HepG2 (cell line): ENCODE data around the gene TMEM253. TPM values are rescaled to one million over a fixed set of nuclear protein-coding genes. Genes with fewer than 3 reads are reported as not detected.

Experiments used
- BCL3 ChIP-seq: sonication (generic); formaldehyde crosslinking; IDR thresholded peaks from 2 replicates; pipeline ENCODE4 v1.5.1; 2020; ENCODE audit warnings: mild to moderate bottlenecking, missing genetic modification reagents, moderate library complexity
- DPF2 ChIP-seq: sonication (generic); formaldehyde crosslinking; IDR thresholded peaks from 2 replicates; pipeline ENCODE4 v1.4.0; 2020; ENCODE audit warnings: mild to moderate bottlenecking, low read depth, missing genetic modification reagents, borderline replicate concordance
- PTBP1 ChIP-seq: fragments of 200-400 bp; formaldehyde crosslinking; IDR thresholded peaks from 2 replicates; pipeline ENCODE4 v1.6.1; 2018; ENCODE audit warnings: low read length, low read depth; ENCODE audit not compliant: poor library complexity, severe bottlenecking
- RCOR2 ChIP-seq: IDR thresholded peaks from 2 replicates; pipeline ENCODE4 v1.6.1; 2016; ENCODE audit warnings: missing biosample characterization, missing genetic modification reagents
- SP140L ChIP-seq: sonication (generic); formaldehyde crosslinking; IDR thresholded peaks from 2 replicates; pipeline ENCODE4 v1.4.0; 2020; ENCODE audit warnings: missing genetic modification reagents, borderline replicate concordance
- ZMYM4 ChIP-seq: sonication (generic); formaldehyde crosslinking; IDR thresholded peaks from 2 replicates; pipeline ENCODE4 v1.8.1; 2023; ENCODE audit warnings: mild to moderate bottlenecking, missing genetic modification reagents
- ZNF275 ChIP-seq: sonication (generic); formaldehyde crosslinking; IDR thresholded peaks from 2 replicates; pipeline ENCODE4 v1.8.0; 2022; ENCODE audit warnings: missing genetic modification reagents, mild to moderate bottlenecking, inconsistent platforms, borderline replicate concordance
- ZNF577 ChIP-seq: sonication (generic); formaldehyde crosslinking; IDR thresholded peaks from 2 replicates; pipeline ENCODE4 v1.4.0; 2020; ENCODE audit warnings: mild to moderate bottlenecking, low read depth, missing genetic modification reagents, borderline replicate concordance
- ZSCAN30 ChIP-seq: sonication (generic); formaldehyde crosslinking; IDR thresholded peaks from 2 replicates; pipeline ENCODE4 v1.5.0; 2020; ENCODE audit warnings: mild to moderate bottlenecking, missing genetic modification reagents
- polyA plus RNA-seq, 8 experiments: library from polyadenylated mRNA; depleted of rRNA in 3 of 8; stranded (reverse) in 7 of 8; unstranded in 1 of 8; fragments of >200 nt; fragmentation: Illumina TruSeq in 4 of 8; extraction: Trizol in 4 of 8; gene quantifications; 2 replicates each; pipeline versions ENCODE4 v1.2.1 to v1.2.3, GENCODE V29; 2011 to 2016; ENCODE audit warnings: low read depth in 4 of 8, missing spikeins in 1 of 8, mixed read lengths in 1 of 8; ENCODE audit not compliant: insufficient read depth in 1 of 8
- total RNA-seq, 5 experiments: library from RNA; depleted of rRNA; stranded (reverse); fragments of >200 nt; fragmentation: Illumina TruSeq; extraction: Trizol; gene quantifications; 2 replicates each; pipeline ENCODE4 v1.2.3, GENCODE V29; 2016; ENCODE audit warnings: low read depth in 1 of 5
- TF ChIP-seq, protein P1 (sequence below): sonication (generic); formaldehyde crosslinking; conservative IDR thresholded peaks from 2 replicates; pipeline ENCODE4 v1.4.0; 2020; ENCODE audit warnings: missing genetic modification reagents

Gene TMEM253
- total and polyA plus RNA-seq, 2 of the 13 experiments (the other 11 are each of a cell fraction or from before 2014, with no cell fraction given) = 0.29 to 0.45 TPM

DNA sequence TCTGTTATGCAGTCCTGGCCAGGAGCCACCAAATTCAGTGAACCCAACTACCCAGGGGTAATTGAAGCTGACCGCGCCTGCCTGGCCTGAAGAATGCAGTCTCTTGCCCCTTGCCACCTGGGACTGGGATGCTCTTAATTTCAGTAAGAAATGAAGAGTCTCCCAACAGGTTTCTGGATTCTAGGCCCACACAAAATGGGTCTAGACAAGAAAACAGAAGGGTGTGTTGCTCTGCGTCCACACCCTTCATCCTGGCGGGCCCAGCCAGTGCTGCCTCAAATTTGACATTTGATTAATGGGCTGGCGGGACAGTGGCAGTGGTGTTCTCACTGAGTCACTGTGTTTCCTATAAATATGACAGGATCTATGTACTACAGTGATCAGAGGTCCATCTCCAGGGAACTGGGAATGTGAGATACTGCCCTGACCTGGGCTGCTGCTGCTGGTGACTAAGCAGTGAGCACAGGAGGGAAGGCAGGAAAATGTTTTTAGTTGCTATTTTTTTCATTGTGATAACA, 6.5 kb downstream of the TMEM253 start (continued):
- TF ChIP-seq ZNF577 (no peak), BCL3 (no peak), ZSCAN30 (CRISPR knock-in tag) (no peak), SP140L (CRISPR knock-in tag) (no peak), DPF2 (CRISPR knock-in tag) (no peak), ZNF275 (CRISPR knock-in tag) (peak; percentile 42; the same call in 1 of the 2 replicates), PTBP1 (no peak), ZMYM4 (CRISPR knock-in tag) (no peak), RCOR2 (CRISPR knock-in tag) (no peak)
- TF ChIP-seq, protein P1, sequence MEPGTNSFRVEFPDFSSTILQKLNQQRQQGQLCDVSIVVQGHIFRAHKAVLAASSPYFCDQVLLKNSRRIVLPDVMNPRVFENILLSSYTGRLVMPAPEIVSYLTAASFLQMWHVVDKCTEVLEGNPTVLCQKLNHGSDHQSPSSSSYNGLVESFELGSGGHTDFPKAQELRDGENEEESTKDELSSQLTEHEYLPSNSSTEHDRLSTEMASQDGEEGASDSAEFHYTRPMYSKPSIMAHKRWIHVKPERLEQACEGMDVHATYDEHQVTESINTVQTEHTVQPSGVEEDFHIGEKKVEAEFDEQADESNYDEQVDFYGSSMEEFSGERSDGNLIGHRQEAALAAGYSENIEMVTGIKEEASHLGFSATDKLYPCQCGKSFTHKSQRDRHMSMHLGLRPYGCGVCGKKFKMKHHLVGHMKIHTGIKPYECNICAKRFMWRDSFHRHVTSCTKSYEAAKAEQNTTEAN (CRISPR knock-in tag) = no peak
